Ramos (cell line): ENCODE measurements around the gene CELSR2.

Source experiments
- in situ Hi-C: fragments of 300-500 bp; cut with MboI; formaldehyde crosslinking; loops from one replicate; pipeline ENCODE4 v1.14.3; 2022; ENCODE audit warnings: low sequenced_read_pairs; ENCODE audit not compliant: unreplicated experiment

The CELSR2 gene

GRCh38 chr1:109261006-109261405 is 11.7 kb downstream of the CELSR2 start:
- in situ Hi-C loops: loop anchor here (5.0 kb wide), 1 partner anchor 141 kb away; no protein-coding TSS in a partner anchor

DNA sequence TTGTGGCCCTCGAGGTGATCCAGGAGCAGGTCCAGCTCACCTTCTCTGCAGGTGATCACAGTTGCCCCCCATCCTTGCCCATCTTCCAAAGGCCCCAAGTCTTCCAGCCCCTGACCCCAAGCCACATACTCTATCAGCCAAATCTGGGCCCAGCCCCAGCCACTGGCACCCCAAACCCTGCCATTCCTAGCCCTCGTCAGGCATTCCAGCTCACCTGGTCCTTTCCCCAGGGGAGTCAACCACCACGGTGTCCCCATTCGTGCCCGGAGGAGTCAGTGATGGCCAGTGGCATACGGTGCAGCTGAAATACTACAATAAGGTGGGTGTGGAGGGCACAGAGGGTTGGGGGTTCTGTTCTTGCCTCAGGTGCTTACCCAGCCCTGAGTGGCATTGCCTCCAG is 12.2 kb downstream of the CELSR2 start:
- in situ Hi-C loops: loop anchor here (5.0 kb wide), 1 partner anchor 141 kb away; no protein-coding TSS in a partner anchor

GRCh38 chr1:109262231-109263055 is 13.1 kb downstream of the CELSR2 start:
- in situ Hi-C loops: loop anchor here (5.0 kb wide), 1 partner anchor 140 kb away; no protein-coding TSS in a partner anchor

DNA sequence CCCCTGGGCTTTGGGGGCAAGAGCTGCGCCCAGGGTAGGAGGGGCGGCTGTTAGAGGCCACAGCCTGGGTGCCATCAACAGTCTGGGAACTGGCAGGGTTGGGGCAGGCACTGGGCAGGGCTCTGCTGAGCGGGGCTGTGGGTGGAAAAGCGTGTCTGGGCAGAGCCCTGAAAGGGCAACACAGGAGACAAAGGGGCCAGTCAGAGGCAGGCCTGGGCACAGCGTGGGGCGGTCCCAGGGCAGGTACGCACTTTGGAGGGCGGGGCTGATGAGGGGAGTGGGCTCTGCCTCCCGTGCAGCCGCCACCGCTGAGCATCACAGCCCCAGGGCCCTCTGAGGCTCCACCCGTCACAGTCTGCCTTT is 13.9 kb downstream of the CELSR2 start:
- in situ Hi-C loops: loop anchor here (5.0 kb wide), 1 partner anchor 139 kb away; no protein-coding TSS in a partner anchor

GRCh38 chr1:109263597-109264378 is 14.4 kb downstream of the CELSR2 start:
- in situ Hi-C loops: loop anchor here (5.0 kb wide), 1 partner anchor 139 kb away; no protein-coding TSS in a partner anchor

- in situ Hi-C loops: loop anchor here (5.0 kb wide), 1 partner anchor 138 kb away; no protein-coding TSS in a partner anchor
Observed at GRCh38 chr1:109264379-109264755, 15.0 kb downstream of the CELSR2 start.

- in situ Hi-C loops: loop anchor here (5.0 kb wide), 1 partner anchor 267 kb away; no protein-coding TSS in a partner anchor
Observed at GRCh38 chr1:109265016-109265415, 15.7 kb downstream of the CELSR2 start.

DNA sequence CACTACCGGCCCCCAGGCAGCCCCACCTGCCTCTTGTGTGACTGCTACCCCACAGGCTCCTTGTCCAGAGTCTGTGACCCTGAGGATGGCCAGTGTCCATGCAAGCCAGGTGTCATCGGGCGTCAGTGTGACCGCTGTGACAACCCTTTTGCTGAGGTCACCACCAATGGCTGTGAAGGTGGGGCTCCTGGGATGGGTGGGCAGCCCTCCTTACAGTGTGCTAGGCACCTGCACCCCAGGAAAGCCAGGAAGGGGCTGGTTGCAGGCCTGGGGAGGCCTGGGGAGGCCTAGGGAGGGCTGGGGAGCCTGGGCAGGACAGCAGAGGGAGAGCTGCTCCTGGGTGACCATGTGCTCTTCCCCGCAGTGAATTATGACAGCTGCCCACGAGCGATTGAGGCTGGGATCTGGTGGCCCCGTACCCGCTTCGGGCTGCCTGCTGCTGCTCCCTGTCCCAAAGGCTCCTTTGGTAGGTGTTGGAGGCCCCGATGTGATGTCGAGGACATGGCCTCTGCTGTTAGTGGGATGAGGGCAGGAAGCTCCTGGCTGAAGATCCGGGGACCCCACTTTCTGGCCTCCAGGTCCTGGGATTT is 16.5 kb downstream of the CELSR2 start:
- in situ Hi-C loops: loop anchor here (5.0 kb wide), 1 partner anchor 266 kb away; no protein-coding TSS in a partner anchor

DNA sequence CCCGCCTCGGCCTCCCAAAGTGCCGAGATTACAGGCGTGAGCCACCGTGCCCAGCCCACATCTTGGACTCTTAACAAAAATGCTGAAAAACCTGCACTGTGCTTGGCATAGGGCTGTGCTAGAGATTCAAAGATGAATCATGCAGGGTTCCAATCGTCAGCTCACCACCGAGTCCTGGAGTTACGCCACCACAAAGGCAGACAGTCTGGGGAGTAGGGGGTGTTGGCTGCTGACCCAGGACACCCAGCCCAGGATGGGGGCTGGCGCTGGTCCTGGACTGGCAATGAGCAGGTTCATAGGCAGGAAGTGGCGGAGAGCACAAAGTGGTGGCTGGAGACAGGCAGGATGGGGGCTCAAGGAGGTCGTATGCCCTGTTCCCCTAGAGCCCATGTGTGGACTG is 17.6 kb downstream of the CELSR2 start:
- in situ Hi-C loops: loop anchor here (5.0 kb wide), 1 partner anchor 265 kb away; no protein-coding TSS in a partner anchor

- in situ Hi-C loops: loop anchor here (5.0 kb wide), 1 partner anchor 264 kb away; no protein-coding TSS in a partner anchor
Observed at GRCh38 chr1:109267743-109268300, 18.5 kb downstream of the CELSR2 start.

DNA sequence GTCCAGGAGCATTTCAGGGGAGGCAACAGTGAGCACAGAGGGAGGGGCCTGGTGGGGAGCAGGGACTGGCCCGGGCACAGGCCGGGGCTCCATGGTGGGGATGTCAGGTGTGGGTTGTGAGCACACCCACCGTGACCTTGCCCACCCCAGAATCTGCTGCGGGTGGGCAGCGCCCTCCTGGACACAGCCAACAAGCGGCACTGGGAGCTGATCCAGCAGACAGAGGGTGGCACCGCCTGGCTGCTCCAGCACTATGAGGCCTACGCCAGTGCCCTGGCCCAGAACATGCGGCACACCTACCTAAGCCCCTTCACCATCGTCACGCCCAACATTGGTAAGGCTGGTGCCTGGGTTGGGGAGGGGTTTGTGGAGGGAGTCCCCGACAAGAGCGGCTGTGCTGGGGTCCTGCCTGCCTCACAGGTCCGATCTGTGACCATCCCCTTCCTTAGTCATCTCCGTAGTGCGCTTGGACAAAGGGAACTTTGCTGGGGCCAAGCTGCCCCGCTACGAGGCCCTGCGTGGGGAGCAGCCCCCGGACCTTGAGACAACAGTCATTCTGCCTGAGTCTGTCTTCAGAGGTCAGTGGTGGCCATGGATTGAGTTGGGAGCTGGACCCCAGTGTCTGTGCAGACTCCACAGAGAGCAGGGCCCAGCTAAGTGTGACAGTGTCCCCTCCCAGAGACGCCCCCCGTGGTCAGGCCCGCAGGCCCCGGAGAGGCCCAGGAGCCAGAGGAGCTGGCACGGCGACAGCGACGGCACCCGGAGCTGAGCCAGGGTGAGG is 19.3 kb downstream of the CELSR2 start:
- in situ Hi-C loops: loop anchor here (5.0 kb wide), 1 partner anchor 264 kb away; no protein-coding TSS in a partner anchor

DNA sequence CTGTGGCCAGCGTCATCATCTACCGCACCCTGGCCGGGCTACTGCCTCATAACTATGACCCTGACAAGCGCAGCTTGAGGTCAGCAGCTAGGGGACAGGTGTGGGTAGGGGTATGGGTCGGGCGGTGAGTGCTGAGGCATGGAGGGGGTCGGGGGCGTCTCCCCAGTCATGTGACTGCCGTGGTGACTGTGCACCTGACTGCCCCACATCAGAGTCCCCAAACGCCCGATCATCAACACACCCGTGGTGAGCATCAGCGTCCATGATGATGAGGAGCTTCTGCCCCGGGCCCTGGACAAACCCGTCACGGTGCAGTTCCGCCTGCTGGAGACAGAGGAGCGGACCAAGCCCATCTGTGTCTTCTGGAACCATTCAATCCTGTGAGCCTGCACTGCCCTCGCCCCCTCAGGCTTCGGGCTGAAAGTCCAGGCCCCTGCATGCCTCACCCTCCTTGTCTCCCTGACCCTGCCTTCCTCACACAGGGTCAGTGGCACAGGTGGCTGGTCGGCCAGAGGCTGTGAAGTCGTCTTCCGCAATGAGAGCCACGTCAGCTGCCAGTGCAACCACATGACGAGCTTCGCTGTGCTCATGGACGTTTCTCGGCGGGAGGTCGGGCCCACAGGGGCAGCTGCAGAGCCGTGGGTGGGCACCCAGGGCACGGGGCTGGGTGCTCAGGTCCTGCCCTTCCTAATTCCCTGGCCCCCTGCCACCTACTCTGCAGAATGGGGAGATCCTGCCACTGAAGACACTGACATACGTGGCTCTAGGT is 20.1 kb downstream of the CELSR2 start:
- in situ Hi-C loops: loop anchor here (5.0 kb wide), 1 partner anchor 263 kb away; no protein-coding TSS in a partner anchor

DNA sequence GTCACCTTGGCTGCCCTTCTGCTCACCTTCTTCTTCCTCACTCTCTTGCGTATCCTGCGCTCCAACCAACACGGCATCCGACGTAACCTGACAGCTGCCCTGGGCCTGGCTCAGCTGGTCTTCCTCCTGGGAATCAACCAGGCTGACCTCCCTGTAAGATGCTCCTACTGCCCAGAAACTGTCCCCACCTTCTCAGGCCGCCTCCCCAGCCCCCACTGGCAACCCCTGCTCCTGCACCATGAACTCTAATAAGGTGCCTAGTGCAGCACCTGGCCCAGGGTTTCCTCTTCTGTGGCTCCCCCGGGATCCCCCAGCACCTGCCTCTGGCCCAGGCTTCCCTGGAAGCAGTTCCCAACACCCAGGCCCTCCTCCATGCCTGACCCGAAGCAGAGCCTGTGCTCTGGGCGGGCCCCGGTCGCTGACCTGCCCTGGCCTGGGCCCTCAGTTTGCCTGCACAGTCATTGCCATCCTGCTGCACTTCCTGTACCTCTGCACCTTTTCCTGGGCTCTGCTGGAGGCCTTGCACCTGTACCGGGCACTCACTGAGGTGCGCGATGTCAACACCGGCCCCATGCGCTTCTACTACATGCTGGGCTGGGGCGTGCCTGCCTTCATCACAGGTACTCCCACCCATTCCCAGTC is 20.8 kb downstream of the CELSR2 start:
- in situ Hi-C loops: loop anchor here (5.0 kb wide), 1 partner anchor 262 kb away; no protein-coding TSS in a partner anchor

DNA sequence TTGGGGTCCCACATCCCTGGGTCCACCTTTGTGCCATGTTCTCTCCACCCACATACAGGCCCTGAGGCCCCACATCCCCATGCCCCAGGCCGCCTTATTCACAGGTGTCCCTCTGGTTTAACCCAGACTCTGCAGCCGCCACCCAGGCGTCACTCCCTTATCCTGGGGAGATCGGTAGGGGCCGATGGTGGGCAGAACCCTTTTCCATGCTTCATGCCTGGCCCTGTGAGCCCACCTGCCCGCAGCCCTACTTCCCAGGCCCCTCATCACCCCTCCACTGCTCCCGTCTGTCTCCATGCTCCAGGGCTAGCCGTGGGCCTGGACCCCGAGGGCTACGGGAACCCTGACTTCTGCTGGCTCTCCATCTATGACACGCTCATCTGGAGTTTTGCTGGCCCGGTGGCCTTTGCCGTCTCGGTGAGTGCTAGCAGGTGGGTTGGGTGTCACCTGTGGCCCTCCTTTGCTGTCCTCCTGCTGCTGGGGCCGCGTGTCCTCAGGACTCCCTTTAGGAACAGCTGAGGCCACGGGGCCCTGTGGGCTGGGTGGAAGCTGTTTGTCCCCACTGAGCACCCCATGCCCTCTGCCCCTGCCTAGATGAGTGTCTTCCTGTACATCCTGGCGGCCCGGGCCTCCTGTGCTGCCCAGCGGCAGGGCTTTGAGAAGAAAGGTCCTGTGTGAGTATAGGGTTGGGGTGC is 21.4 kb downstream of the CELSR2 start:
- in situ Hi-C loops: no loop called here

GRCh38 chr1:109271458-109271857 is 22.1 kb downstream of the CELSR2 start:
- in situ Hi-C loops: no loop called here

GRCh38 chr1:109272021-109272799 is 22.9 kb downstream of the CELSR2 start:
- in situ Hi-C loops: no loop called here
